ENCODE measurements around the gene FPR2.

- TF ChIP-seq CTCF (optimal IDR thresholded peaks at IDR 0.05 in 1 of 3, IDR thresholded peaks at IDR 0.05 in 1 of 3, conservative IDR thresholded peaks at IDR 0.05 in 1 of 3; ENCODE audit: extremely low read depth in 1 of 3, insufficient read depth in 2 of 3, low read length in 3 of 3) (no peak), EZH2 (IDR thresholded peaks at IDR 0.05; ENCODE audit: low read length) (no peak)
Measured at GRCh38 chr19:51788029-51788428, 27.0 kb downstream of the FPR2 start.
